ENCODE data around the gene AUTS2.

Gene AUTS2

GRCh38 chr7:69860941-69861622, 262.8 kb downstream of the AUTS2 start:
- peaks cover 30% of the 10 kb centered on the region for H3K4me1 Mint-ChIP-seq
- TF ChIP-seq CTCF (IDR thresholded peaks at IDR 0.05; ENCODE audit: unreplicated experiment in 3 of 3) = no peak
- no peaks in the 10 kb centered on the region for H3K36me3 Mint-ChIP-seq (ENCODE audit: low read depth)
- H3K4me3 Mint-ChIP-seq = no peak overlapping the region
- H3K27ac Mint-ChIP-seq = no peak overlapping the region
- H3K27me3 Mint-ChIP-seq (ENCODE audit: low read depth) = peaks cover 4% of the 10 kb centered on the region
- H3K9me3 Mint-ChIP-seq = no peaks in the 10 kb centered on the region

- peaks cover 34% of the 10 kb centered on the region for H3K4me1 Mint-ChIP-seq
- no peak overlapping the region for H3K4me3 Mint-ChIP-seq
- H3K27ac Mint-ChIP-seq = no peak overlapping the region
- H3K36me3 Mint-ChIP-seq (ENCODE audit: low read depth) = no peaks in the 10 kb centered on the region
- no peaks in the 10 kb centered on the region for H3K9me3 Mint-ChIP-seq
- peaks cover 9% of the 10 kb centered on the region for H3K27me3 Mint-ChIP-seq (ENCODE audit: low read depth)
- no peak for TF ChIP-seq CTCF (IDR thresholded peaks at IDR 0.05; ENCODE audit: unreplicated experiment in 3 of 3)
Measured at GRCh38 chr7:69862413-69863064, 264.3 kb downstream of the AUTS2 start.

GRCh38 chr7:69864274-69864673, 266.0 kb downstream of the AUTS2 start:
- H3K27me3 Mint-ChIP-seq (ENCODE audit: low read depth) = peaks cover 9% of the 10 kb centered on the region
- H3K4me1 Mint-ChIP-seq = peaks cover 34% of the 10 kb centered on the region
- no peak overlapping the region for H3K4me3 Mint-ChIP-seq
- no peak overlapping the region for H3K27ac Mint-ChIP-seq
- no peak for TF ChIP-seq CTCF (IDR thresholded peaks at IDR 0.05; ENCODE audit: unreplicated experiment in 3 of 3)
- no peaks in the 10 kb centered on the region for H3K36me3 Mint-ChIP-seq (ENCODE audit: low read depth)
- H3K9me3 Mint-ChIP-seq = no peaks in the 10 kb centered on the region

- H3K9me3 Mint-ChIP-seq = no peaks in the 10 kb centered on the region
- H3K27me3 Mint-ChIP-seq (ENCODE audit: low read depth) = peaks cover 9% of the 10 kb centered on the region
- peaks cover 30% of the 10 kb centered on the region for H3K4me1 Mint-ChIP-seq
- H3K4me3 Mint-ChIP-seq = no peak overlapping the region
- H3K36me3 Mint-ChIP-seq (ENCODE audit: low read depth) = no peaks in the 10 kb centered on the region
- TF ChIP-seq CTCF (IDR thresholded peaks at IDR 0.05; ENCODE audit: unreplicated experiment in 3 of 3) = no peak
- H3K27ac Mint-ChIP-seq = no peak overlapping the region
Measured at GRCh38 chr7:69864822-69865221, 266.5 kb downstream of the AUTS2 start.

GRCh38 chr7:69868921-69869320, 270.6 kb downstream of the AUTS2 start:
- H3K4me1 Mint-ChIP-seq = peaks cover 40% of the 10 kb centered on the region

More at GRCh38 chr7:69868921-69869320, 270.6 kb downstream of the AUTS2 start:
- no peak for TF ChIP-seq CTCF (IDR thresholded peaks at IDR 0.05; ENCODE audit: unreplicated experiment in 3 of 3)
- Mint-ChIP-seq H3K4me3 (no peak overlapping the region), H3K9me3 (no peaks in the 10 kb centered on the region), H3K27ac (no peak overlapping the region), H3K36me3 (ENCODE audit: low read depth) (no peaks in the 10 kb centered on the region), H3K27me3 (ENCODE audit: low read depth) (peaks cover 5% of the 10 kb centered on the region)
